H1 (cell line): ENCODE results near the gene CRYBB1. TPM values are rescaled to one million over a fixed set of nuclear protein-coding genes. Genes with fewer than 3 reads are reported as not detected.

ENCODE experiments used
- CTCF ChIA-PET: fragments of 300-600 bp; sonication (Branson Sonifier 250); formaldehyde crosslinking; loops from one replicate; lab custom pipeline; 2021; ENCODE audit not compliant: partially characterized antibody; lab: Charles Lee
- POLR2A ChIA-PET: fragments of 300-600 bp; sonication (Branson Sonifier 250); formaldehyde crosslinking; loops from one replicate; lab custom pipeline; 2021; ENCODE audit warnings: inconsistent platforms; ENCODE audit not compliant: partially characterized antibody; lab: Charles Lee
- DNase-seq, 2 experiments: peaks; one replicate each; pipeline versions ENCODE4 v3.0.0 to v3.0.0-alpha.2; 2010 to 2022; ENCODE audit warnings: low spot score in 2 of 2, low read depth in 1 of 2, mixed read lengths in 1 of 2
- FAIRE-seq: peaks from 2 replicates; lab custom pipeline; 2011; peaks lifted over from hg19 to GRCh38; lab: Jason Lieb, UNC
- H2AFZ ChIP-seq: 2 replicates; pipeline ENCODE4 v1.8.1; 2012; ENCODE audit warnings: low read length, inconsistent platforms
- H2AK5ac ChIP-seq: 2 replicates; pipeline ENCODE4 v1.6.1; 2013; ENCODE audit warnings: low read depth, low read length
- H2BK120ac ChIP-seq: replicated peaks from 2 replicates; pipeline ENCODE3; 2013; ENCODE audit warnings: low read depth, low read length, inconsistent platforms
- H2BK12ac ChIP-seq: 2 replicates; pipeline ENCODE4 v1.6.1; 2013; ENCODE audit warnings: low read depth, low read length
- H2BK15ac ChIP-seq: 2 replicates; pipeline ENCODE4 v1.6.1; 2013; ENCODE audit warnings: low read length
- H2BK20ac ChIP-seq: 2 replicates; pipeline ENCODE4 v1.6.1; 2013; ENCODE audit warnings: low read length
- H2BK5ac ChIP-seq: 2 replicates; pipeline ENCODE4 v1.6.1; 2013; ENCODE audit warnings: low read depth, low read length
- H3K14ac ChIP-seq: 2 replicates; pipeline ENCODE4 v1.6.1; 2013; ENCODE audit warnings: inconsistent platforms; ENCODE audit not compliant: insufficient read length
- H3K18ac ChIP-seq: 2 replicates; pipeline ENCODE4 v1.6.1; 2013; ENCODE audit warnings: low read length; ENCODE audit errors: extremely low read depth
- H3K23ac ChIP-seq: 2 replicates; pipeline ENCODE4 v1.6.1; 2013; ENCODE audit warnings: inconsistent platforms; ENCODE audit not compliant: insufficient read length
- H3K23me2 ChIP-seq: 2 replicates; pipeline ENCODE4 v1.6.1; 2013; ENCODE audit warnings: low read depth, low read length
- H3K27ac ChIP-seq: 2 replicates; pipeline ENCODE4 v1.6.1; 2011; ENCODE audit warnings: low read depth, low read length, inconsistent platforms
- H3K27me3 ChIP-seq, 4 experiments: replicated peaks in 1 of 4; 1 replicate in 1 of 4; 2 replicates in 3 of 4; pipeline versions ENCODE4 v1.6.1 to v1.8.1; 2011 to 2013; ENCODE audit warnings: low read length in 3 of 4, mild to moderate bottlenecking in 3 of 4, inconsistent platforms in 2 of 4, mixed read lengths in 2 of 4, moderate library complexity in 1 of 4; ENCODE audit not compliant: control insufficient read depth in 3 of 4, insufficient read depth in 3 of 4; ENCODE audit errors: extremely low read depth in 1 of 4
- H3K36me3 ChIP-seq, 4 experiments: 2 replicates each; pipeline versions ENCODE4 v1.6.1 to v1.8.1; 2011 to 2013; ENCODE audit warnings: mild to moderate bottlenecking in 4 of 4, low read length in 3 of 4, moderate library complexity in 2 of 4, control low read depth in 1 of 4, inconsistent platforms in 1 of 4; ENCODE audit not compliant: insufficient read depth in 4 of 4, control insufficient read depth in 2 of 4
- H3K4ac ChIP-seq: replicated peaks from 2 replicates; pipeline ENCODE3; 2013; ENCODE audit warnings: low read length, low read depth, mixed read lengths, inconsistent platforms; ENCODE audit not compliant: insufficient read length
- H3K4me1 ChIP-seq, 4 experiments: replicated peaks in 1 of 4; 1 replicate in 1 of 4; 2 replicates in 3 of 4; pipeline versions ENCODE4 v1.6.1 to v1.8.1; 2011 to 2013; ENCODE audit warnings: low read length in 3 of 4, inconsistent platforms in 2 of 4, mixed read lengths in 1 of 4; ENCODE audit not compliant: insufficient read depth in 4 of 4, control insufficient read depth in 3 of 4
- H3K4me2 ChIP-seq, 2 experiments: 2 replicates each; pipeline versions ENCODE4 v1.6.1 to v1.8.1; 2011 to 2013; ENCODE audit warnings: low read depth in 2 of 2, low read length in 2 of 2, control low read depth in 1 of 2, inconsistent platforms in 1 of 2, mild to moderate bottlenecking in 1 of 2; ENCODE audit not compliant: insufficient read depth in 1 of 2
- H3K4me3 ChIP-seq, 4 experiments: fragments of 200-600, 300-600 bp in 1 of 4; sonication (generic), shearing (Covaris generic), sonication (Bioruptor Twin) in 1 of 4; 2 replicates each; pipeline versions ENCODE4 v1.5.1 to v1.8.1; 2011 to 2016; ENCODE audit warnings: low read length in 4 of 4, low read depth in 3 of 4, control low read depth in 2 of 4, inconsistent platforms in 2 of 4, mild to moderate bottlenecking in 2 of 4, mixed read lengths in 1 of 4, moderate library complexity in 1 of 4; ENCODE audit not compliant: insufficient read depth in 2 of 4; ENCODE audit errors: extremely low read depth in 1 of 4
- H3K56ac ChIP-seq: replicated peaks from 2 replicates; pipeline ENCODE3; 2013; ENCODE audit warnings: low read depth, mild to moderate bottlenecking, mixed read lengths, low read length, inconsistent platforms; ENCODE audit not compliant: insufficient read length
- H3K79me1 ChIP-seq: 2 replicates; pipeline ENCODE4 v1.6.1; 2013; ENCODE audit warnings: low read depth, low read length, control low read depth
- H3K79me2 ChIP-seq, 2 experiments: 2 replicates each; pipeline versions ENCODE4 v1.6.1 to v1.8.1; 2012 to 2013; ENCODE audit warnings: low read length in 2 of 2, mild to moderate bottlenecking in 2 of 2, inconsistent platforms in 1 of 2; ENCODE audit not compliant: insufficient read depth in 2 of 2, control insufficient read depth in 1 of 2
- H3K9ac ChIP-seq, 4 experiments: replicated peaks in 1 of 4; 1 replicate in 1 of 4; 2 replicates in 3 of 4; pipeline versions ENCODE4 v1.6.1 to v1.8.1; 2011 to 2013; ENCODE audit warnings: low read depth in 3 of 4, low read length in 3 of 4, control low read depth in 2 of 4, mild to moderate bottlenecking in 2 of 4, moderate library complexity in 2 of 4, inconsistent platforms in 1 of 4; ENCODE audit errors: extremely low read depth in 1 of 4
- H3K9me3 ChIP-seq, 2 experiments: 2 replicates each; pipeline versions ENCODE4 v1.6.1 to v1.8.1; 2012 to 2013; ENCODE audit warnings: mild to moderate bottlenecking in 2 of 2, moderate library complexity in 2 of 2, control low read depth in 1 of 2, inconsistent platforms in 1 of 2, low read depth in 1 of 2, low read length in 1 of 2, mixed read lengths in 1 of 2; ENCODE audit not compliant: insufficient read depth in 2 of 2
- H4K20me1 ChIP-seq, 2 experiments: replicated peaks in 1 of 2; 2 replicates each; pipeline versions ENCODE3 to v1.8.1; 2011 to 2013; ENCODE audit warnings: inconsistent platforms in 2 of 2, low read length in 2 of 2, mild to moderate bottlenecking in 1 of 2; ENCODE audit not compliant: insufficient read depth in 2 of 2, control insufficient read depth in 1 of 2
- H4K5ac ChIP-seq: 2 replicates; pipeline ENCODE4 v1.6.1; 2013; ENCODE audit warnings: low read length, low read depth, mixed read lengths, inconsistent platforms; ENCODE audit not compliant: insufficient read length
- H4K8ac ChIP-seq: 2 replicates; pipeline ENCODE4 v1.8.0; 2013; ENCODE audit warnings: mild to moderate bottlenecking, moderate library complexity, low read length, inconsistent platforms; ENCODE audit not compliant: insufficient read depth; ENCODE audit errors: extremely low read depth
- H4K91ac ChIP-seq: replicated peaks from 2 replicates; pipeline ENCODE3; 2013; ENCODE audit warnings: low read length, mixed read lengths, inconsistent platforms; ENCODE audit not compliant: insufficient read length
- CHD2 ChIP-seq: IDR thresholded peaks from 2 replicates; pipeline ENCODE4 v1.6.1; 2012; ENCODE audit warnings: low read length, improper control_type of control experiment
- CTBP2 ChIP-seq: IDR thresholded peaks from 2 replicates; pipeline ENCODE4 v1.7.0; 2011; ENCODE audit warnings: borderline replicate concordance, mild to moderate bottlenecking, moderate library complexity, mixed read lengths, low read length; ENCODE audit not compliant: insufficient read depth, insufficient read length
- KDM4A ChIP-seq: IDR thresholded peaks from one replicate; pipeline ENCODE4 v1.7.1; 2012; ENCODE audit warnings: low read depth, mild to moderate bottlenecking, moderate library complexity, low read length, inconsistent platforms; ENCODE audit not compliant: severe bottlenecking
- RAD21 ChIP-seq, 2 experiments: IDR thresholded peaks in 1 of 2; conservative IDR thresholded peaks in 1 of 2; 2 replicates each; pipeline ENCODE4 v1.6.1; 2011; ENCODE audit warnings: low read depth in 2 of 2, low read length in 2 of 2, improper control_type of control experiment in 1 of 2, inconsistent platforms in 1 of 2, mild to moderate bottlenecking in 1 of 2, moderate library complexity in 1 of 2
- RNF2 ChIP-seq: fragments of 200-900, 300-1000 bp; sonication (generic); IDR thresholded peaks from 2 replicates; pipeline ENCODE4 v1.7.1; 2016; ENCODE audit warnings: borderline replicate concordance, low read depth, mild to moderate bottlenecking, antibody characterized with exemption, low read length; ENCODE audit not compliant: poor library complexity, severe bottlenecking; ENCODE audit errors: missing control alignments
- SAP30 ChIP-seq: fragments of 300-600 bp; sonication (generic); IDR thresholded peaks from 2 replicates; pipeline ENCODE4 v1.7.1; 2012; ENCODE audit warnings: low read length, moderate library complexity, mild to moderate bottlenecking, inconsistent platforms; ENCODE audit not compliant: insufficient read depth, insufficient replicate concordance
- WGBS, 2 experiments: shearing (Covaris generic) in 1 of 2; methylation state at CpG; one replicate each; pipeline versions ENCODE4 v1.1.6 to v1.1.7; 2013 to 2015; ENCODE audit warnings: low lambda C conversion rate in 2 of 2, mixed read lengths in 2 of 2, inconsistent platforms in 1 of 2, low coverage in 1 of 2, missing lambda C conversion rate in 1 of 2; ENCODE audit not compliant: insufficient replicate concordance in 2 of 2, insufficient coverage in 1 of 2, insufficient read length in 1 of 2; ENCODE audit errors: extremely low coverage in 1 of 2, missing lambda C conversion rate in 1 of 2; 5-methylcytosine and 5-hydroxymethylcytosine counted together
- polyA plus RNA-seq, 7 experiments: library from polyadenylated mRNA; depleted of rRNA in 3 of 7; stranded (reverse) in 5 of 7; unstranded in 2 of 7; fragments of >200 nt in 5 of 7; fragments of 200-250 nt in 2 of 7; gene quantifications; 1 replicate in 5 of 7; 2 replicates in 1 of 7; 4 replicates in 1 of 7; pipeline versions ENCODE4 v1.2.1 to v1.2.3, GENCODE V29; 2011 to 2013; ENCODE audit warnings: missing spikeins in 2 of 7, mixed read lengths in 2 of 7
- total RNA-seq: library from RNA; stranded (reverse); fragmentation: NEBNext Ultra II Directional; extraction: Animal tissue kit (Norgen Biotek cat#: 25700); gene quantifications from 2 replicates; pipeline ENCODE4 v1.2.1, GENCODE V29; 2021
- TF ChIP-seq, protein P1 (sequence below): IDR thresholded peaks from 2 replicates; pipeline ENCODE4 v1.6.1; 2012; ENCODE audit warnings: inconsistent platforms

Gene CRYBB1
- total and polyA plus RNA-seq, 2 of the 8 experiments (the other 6 are each of a cell fraction or from before 2014, with no cell fraction given) = 1.7 to 6.0 TPM

DNA sequence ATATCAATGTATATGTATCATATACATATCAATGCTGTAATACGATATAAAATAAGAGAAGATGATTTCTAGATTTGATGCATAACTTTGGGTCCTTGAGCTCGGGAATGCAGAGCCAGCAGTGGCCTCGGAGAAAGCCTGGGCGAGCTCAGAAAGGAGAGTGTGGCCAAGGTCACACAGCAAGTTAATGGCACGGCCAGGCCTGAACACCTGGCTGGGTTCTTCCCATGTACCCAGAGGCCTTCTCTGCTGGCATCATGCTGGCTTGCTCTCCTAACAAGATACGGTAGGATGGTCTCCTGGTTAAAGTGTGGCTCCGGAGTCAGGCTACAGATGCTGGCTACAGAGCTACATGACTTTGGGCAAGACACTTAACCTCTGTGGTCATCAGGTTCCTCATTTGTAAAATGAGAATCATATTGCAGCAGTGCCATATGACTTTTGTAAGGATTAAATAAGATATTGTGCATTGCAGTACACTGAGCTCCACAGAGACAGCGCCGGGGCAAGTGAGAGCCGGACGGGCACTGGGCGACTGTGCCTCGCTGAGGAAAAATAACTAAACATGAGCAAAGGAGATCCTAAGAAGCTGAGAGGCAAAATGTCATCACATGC lies 57.8 kb downstream of the CRYBB1 start:
- Histone ChIP-seq H4K5ac (no peak overlapping the region), H3K18ac (no peak overlapping the region), H3K9me3 (no peaks in the 10 kb centered on the region), H3K9ac (no peak overlapping the region), H2BK20ac (no peak overlapping the region), H3K36me3 (peaks cover 0 to 4% (median 0%) of the 10 kb centered on the region in 4 experiments; a peak in 1 of 8 replicates), H3K56ac (no peak overlapping the region), H3K79me2 (peaks cover 10 to 80% of the 10 kb centered on the region in 2 experiments; a peak in 3 of 4 replicates), H3K23me2 (no peaks in the 10 kb centered on the region), H2BK12ac (no peak overlapping the region), H2BK5ac (peak overlapping the region; percentile 55; the same call in 1 of the 2 replicates), H4K8ac (no peak overlapping the region), H3K23ac (no peak overlapping the region), H2BK15ac (0 out of 2 replicates have a peak overlapping the region, but pooled peaks have one; percentile 73), H3K14ac (no peak overlapping the region), H3K79me1 (peaks cover 21% of the 10 kb centered on the region), H3K27me3 (no peaks in the 10 kb centered on the region), H3K4me2 (no peak overlapping the region), H3K4ac (no peak overlapping the region), H4K91ac (no peak overlapping the region), H3K27ac (no peak overlapping the region), H2AK5ac (no peak overlapping the region), H3K4me3 (no peak overlapping the region), H3K4me1 (peaks cover 19 to 44% (median 27%) of the 10 kb centered on the region in 4 experiments), H2BK120ac (no peak overlapping the region), H4K20me1 (peaks cover 5 to 15% of the 10 kb centered on the region in 2 experiments), H2AFZ (no peak overlapping the region)
- DNase-seq (no peak), FAIRE-seq (no peak)
- WGBS, 2 experiments = 92% methylated on average over 13 of the region's 13 CpGs; no CpG with 5 or more reads in 1 of the 2 experiments
- ChIA-PET CTCF (interaction anchor here (0.6 to 1.0 kb wide), 2 partner anchors 25 to 107 kb away, joined by 3 read pairs; no protein-coding TSS in a partner anchor), POLR2A (interaction anchor here (1.2 to 2.7 kb wide), 8 partner anchors 10 to 112 kb away, joined by 3 to 8 read pairs (median 4); no protein-coding TSS in a partner anchor)
- no peak for TF ChIP-seq CTBP2
- no peak for TF ChIP-seq SAP30
- TF ChIP-seq, protein P1, sequence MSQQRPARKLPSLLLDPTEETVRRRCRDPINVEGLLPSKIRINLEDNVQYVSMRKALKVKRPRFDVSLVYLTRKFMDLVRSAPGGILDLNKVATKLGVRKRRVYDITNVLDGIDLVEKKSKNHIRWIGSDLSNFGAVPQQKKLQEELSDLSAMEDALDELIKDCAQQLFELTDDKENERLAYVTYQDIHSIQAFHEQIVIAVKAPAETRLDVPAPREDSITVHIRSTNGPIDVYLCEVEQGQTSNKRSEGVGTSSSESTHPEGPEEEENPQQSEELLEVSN = no peak
- no peak for TF ChIP-seq RNF2
- no peak for TF ChIP-seq KDM4A
- TF ChIP-seq CHD2 = no peak
- no peak for TF ChIP-seq RAD21 (IDR thresholded peaks at IDR 0.05 in 1 of 2, conservative IDR thresholded peaks at IDR 0.05 in 1 of 2; ENCODE audit: low read depth in 2 of 2, low read length in 2 of 2)
